NCI-H1436 (cell line): ENCODE measurements around the gene TET3.
A peak's percentile ranks its signal among the peaks of the same experiment; 100 is the strongest.

Source experiments
- DNase-seq: peaks from one replicate; lab custom pipeline; 2025; lab: John Stamatoyannopoulos, UW

Gene TET3

DNA sequence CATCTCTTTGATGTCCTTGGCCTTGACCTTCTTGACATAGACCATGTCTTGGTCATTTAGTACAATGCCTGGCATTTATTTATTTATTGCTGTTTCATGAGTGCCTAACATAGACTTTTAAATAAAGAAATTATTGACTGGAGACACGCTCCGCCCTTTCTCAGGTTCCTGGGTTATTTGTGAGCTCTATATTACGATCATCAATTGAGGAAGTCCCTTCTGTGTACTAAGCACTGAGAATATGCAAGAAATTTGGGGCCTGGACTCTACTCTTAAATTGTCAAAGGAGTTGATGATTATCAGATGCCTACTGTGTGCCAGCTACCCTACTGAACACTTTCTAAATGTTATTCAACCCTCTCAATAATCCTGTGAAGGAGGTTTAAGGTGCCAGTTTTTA lies 19.7 kb upstream of the TET3 start:
- no peak for DNase-seq

DNA sequence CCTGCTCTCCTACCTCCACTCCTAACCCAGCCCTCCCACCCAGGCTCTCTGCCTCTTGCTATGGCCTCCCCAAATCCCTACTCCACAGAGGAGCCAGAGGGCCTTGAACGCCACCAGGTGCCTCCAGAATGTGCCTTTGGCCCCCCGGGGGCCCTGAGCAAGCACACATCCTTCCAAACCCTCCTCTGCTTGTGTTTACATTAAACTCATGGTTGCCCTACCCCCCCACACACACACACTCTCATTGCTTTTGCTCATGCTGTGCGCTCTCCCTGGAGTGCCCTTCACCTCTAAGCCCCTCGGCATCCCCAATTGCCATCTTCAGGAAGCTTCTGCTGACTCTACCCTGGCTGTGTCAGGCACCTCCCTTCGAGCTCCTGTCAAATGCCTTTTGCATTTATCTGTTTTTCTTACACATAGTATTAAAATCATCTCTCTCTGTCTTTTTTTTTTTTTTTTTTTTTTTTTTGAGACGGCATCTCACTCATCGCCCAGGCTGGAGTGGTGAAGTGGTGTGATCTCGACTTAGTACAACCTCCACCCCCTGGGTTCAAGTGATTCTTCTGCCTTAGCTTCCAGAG lies 16.3 kb upstream of the TET3 start:
- DNase-seq: no peak

DNA sequence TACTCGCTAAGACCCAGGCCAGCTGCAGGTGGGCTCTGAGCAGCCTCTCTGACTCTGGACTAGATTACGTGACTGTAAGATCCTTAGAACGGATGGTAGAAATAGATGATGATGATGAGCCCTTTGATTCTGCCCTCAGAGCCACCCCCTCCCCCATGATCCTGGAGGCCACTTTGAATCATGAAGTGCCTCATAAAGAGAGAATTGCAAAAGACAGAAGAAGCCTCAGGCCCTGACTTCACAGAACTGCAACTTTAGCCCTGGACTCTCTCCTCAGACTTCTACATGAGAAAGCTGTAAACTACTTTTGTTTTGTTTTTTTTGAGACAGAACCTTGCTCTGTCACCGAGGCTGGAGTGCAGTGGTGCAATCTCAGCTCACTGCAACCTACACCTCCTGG lies 15.4 kb upstream of the TET3 start:
- DNase-seq: no peak

DNA sequence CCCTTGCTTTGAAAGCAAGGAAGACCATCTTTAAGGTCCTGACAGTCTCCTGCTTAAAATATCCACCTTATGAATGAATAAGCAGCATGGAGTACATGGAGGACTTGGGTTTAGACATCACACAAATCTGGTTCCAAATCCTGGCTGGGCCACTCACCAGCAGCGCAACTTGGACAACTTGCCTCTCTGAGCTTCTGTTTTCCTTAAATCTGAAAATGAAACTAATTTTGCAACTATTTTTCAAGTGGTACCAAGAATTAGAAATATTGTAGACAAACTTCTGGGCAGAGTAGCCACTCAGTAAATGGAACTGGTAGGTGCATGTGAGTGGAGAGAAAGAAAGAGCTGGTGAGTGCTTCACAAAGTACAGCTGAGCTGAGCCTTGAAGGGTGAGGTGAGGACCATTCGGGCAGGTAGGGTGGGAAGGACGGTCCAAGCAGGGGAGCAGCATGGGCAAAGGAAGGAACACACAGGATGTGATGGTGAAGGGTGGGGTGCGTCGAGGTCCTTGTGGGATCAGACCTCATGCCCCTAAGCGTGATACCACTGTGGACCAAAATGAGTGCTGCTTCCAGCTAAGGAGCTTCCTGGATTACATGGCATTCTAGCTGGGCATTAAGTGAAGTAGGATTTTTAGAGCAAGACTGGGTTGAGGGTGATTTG lies 14.4 kb upstream of the TET3 start:
- DNase-seq: no peak

DNA sequence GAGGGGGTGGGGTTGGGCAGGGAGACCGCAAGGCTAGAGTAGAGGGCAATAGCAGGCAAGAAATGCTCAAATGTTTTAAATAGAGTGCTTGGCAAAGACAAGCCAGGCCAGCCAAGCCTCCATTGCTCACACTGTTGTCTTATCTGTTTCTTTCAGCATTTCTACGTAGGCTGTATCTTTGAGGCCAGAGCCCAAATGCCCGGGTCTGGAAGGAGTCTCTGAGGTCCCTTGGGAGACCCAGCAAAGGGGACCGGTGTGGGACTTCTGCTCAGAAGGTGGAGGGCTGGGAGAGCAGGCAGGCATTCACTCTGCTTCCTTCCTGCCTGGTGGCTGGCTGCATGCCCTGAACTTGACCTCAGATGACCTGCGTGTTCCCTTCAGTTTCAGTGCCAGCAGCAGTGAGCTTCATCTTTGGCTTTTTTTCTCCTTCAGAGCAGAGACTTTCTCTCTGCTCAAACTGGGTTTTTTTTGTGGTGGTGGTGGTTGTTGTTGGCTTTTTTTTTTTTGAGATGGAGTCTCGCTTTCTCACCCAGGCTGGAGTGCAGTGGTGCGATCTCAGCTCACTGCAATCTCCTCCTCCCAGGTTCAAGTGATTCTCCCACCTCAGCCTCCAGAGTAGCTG lies 13.7 kb upstream of the TET3 start:
- DNase-seq: peak; percentile 44

DNA sequence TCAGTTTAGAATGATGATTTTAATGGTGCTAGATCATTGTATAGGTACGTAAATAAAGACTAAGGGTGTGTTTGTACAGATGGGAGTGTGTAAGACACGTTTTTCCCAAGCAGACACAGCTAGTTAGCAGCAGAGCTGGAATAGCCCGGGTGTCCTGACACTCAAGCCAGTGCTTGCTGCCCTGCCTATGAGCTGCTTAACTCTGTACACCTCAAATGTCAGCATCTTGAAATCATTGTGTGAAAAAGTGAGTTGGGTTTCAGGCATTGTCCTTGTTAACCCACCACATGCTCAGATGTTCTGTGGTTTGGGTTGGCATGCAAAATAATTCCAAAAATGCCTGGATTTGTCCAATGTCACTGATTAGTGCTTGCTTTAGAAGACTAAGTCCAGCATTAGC lies 13.0 kb upstream of the TET3 start:
- DNase-seq: no peak

DNA sequence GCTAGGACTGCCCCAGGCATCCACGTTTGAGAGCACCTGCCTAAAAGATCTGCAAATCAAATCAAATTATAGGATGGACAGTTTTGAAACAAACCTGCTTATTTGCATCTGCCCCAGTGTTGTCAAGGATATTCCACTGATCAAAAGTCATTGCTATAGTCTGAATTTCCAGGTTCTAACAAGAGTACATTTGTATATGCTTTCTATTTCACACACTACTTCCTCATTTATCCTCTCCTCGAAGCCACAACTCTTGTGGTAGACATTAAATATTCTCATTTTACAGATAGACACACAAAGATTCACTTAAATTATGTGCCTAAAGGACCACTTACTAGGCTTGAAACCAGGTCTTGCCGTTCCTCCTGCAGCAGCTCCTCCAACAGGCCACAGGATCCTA lies 11.9 kb upstream of the TET3 start:
- DNase-seq: no peak

DNA sequence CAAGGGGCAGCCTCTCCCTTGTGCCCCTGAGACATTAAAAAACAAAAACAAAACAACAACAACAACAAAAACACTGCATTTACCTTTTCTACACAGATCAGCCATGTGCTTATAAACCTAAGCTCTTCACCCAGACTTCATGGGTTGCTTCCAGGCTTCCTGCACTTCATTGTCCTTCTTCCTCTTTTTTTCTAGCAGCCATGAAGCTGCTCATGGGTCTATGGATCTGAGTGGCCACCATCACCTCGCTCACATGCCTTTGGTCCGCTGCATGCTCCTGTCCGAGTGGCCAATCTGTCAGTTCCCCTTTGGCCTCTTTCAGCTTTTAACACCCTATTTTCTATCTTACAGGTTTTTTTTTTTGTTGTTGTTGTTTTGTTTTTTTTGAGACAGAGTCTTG lies 9.0 kb upstream of the TET3 start:
- no peak for DNase-seq

DNA sequence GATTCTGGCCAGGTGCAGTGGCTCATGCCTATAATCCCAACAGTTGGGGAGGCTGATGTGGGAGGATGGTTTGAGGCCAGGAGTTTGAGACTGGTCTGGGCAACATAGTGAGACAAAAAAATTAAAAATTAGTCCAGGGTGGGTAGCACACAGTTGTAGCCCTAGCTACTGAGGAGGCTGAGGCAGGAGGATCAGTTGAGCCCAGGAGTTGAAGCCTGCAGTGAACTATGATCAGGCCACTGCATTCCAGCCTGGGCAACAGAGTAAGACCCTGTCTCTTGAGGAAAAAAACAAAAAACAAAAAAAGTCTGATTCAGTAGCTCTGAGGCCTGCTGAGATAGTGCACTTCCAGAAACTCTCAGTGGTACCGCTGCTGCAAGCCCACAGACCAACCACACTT lies 7.9 kb upstream of the TET3 start:
- no peak for DNase-seq

DNA sequence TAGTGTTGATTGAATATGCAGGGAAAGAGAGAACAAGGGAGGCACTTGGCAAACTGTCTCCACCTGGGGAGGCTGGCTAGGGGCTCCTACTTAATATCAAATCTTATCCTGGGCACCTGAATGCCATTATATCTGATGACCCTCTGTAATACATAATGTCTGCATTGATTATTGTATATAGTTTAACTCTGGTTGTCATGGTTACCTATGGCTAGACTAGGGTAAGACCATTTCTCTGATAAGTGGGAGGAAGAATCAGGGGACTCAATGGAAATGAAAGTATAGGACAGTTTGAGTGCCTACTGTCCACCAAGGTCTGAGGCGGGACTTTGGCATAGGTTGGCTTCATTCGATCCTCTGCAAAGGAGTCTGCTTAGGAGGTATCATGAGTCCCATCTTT lies 7.2 kb upstream of the TET3 start:
- DNase-seq: no peak

DNA sequence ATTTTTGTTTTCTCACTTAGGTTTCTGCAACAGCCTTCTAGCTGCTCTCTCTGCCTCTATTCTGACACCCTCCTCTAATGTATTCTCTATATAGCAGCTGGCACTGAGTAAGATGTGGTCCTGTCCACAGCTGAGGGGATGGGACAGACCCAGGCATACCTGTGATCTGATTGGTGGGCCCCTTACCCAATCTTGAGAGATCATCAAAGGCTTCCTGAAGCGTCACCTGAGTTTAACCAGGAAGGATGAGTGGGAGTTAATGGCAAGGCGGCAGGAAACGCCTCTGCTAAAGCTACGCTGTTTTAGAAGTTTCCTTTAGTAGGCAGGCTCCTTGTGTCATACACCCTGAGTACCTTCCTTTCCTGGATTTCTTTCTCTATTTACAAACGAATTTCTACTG lies 5.7 kb upstream of the TET3 start:
- DNase-seq: no peak

DNA sequence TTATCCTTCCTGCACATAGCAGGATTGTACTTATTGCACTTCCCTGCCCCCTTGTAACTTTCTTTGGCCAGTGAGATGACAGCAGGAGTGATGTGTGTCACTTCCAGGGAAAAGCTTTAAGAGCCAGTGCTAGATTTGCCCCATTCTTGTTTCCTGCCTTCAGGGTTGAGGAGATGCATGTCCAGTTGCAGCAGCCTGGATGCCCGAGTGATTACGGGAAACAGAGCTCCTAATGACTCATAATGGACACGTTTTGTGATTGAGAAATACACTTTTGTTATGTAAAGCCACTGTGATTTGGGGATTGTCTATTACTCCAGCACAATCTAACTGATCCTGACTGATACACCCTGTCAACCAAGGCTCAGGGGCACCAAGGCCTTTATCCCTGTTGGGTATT lies 5.0 kb upstream of the TET3 start:
- no peak for DNase-seq

DNA sequence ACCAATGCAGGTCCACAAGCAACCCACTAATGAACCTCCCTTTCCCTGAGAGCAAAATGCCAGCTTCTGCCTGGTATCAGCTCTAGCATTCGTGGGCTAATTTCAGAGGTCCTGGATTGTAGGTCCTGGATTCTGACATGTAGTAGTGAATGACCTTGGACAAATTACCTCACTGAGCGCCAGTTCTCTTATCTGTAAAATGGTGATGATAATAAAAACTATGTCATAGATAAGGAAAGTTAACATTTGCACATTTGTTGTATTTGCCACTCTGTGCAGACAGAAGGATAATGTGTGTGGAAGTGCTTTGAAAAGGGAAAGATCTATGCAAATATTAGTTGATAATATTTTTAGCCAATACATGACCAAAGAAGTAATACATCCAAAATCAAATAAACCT lies 4.1 kb upstream of the TET3 start:
- DNase-seq: no peak

DNA sequence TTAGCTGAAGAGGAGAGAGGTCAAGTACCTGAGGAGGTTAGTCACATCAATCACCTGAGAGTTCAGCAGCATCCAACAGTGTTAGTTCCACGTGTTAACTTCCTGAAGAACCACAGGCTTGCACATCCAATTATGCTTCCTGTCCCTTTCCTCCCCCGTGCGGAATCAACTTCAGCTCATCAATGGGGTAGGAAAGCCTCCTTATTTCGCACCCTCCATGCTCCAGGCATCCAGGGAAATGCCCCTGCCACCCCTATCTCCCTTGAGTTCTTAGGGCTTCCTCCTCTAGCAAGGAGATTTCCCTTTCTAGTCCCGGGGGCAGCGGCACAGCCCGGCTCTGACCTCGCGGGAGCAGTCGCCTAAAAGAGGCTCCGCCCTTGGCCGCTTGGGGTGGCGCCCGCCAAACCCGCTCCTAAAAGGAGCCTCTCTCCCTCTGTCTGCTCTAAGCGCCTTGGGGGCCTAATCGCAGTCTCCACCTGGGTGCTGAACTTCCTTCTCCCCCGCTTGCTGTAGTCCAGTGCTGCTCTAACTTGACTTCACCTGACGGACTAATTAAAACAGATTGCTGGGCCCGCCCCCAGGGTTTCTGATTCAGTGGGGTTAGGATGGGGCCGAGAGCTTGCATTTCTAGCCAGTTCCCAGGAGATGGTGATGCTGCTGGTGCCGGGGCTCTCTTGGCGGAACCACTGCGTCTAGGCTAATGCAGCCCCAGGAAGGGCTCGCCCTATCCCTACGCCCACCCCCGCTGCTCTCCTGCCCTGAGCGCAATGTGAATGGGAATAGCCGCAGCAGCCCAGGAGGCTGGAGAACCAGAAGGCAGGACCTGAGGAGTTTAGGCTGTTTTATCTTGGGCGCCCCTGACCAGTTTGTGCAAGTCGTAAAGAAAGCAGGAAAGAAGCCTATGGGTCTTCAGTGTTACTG lies 3.4 kb upstream of the TET3 start:
- DNase-seq: peak; percentile 23

DNA sequence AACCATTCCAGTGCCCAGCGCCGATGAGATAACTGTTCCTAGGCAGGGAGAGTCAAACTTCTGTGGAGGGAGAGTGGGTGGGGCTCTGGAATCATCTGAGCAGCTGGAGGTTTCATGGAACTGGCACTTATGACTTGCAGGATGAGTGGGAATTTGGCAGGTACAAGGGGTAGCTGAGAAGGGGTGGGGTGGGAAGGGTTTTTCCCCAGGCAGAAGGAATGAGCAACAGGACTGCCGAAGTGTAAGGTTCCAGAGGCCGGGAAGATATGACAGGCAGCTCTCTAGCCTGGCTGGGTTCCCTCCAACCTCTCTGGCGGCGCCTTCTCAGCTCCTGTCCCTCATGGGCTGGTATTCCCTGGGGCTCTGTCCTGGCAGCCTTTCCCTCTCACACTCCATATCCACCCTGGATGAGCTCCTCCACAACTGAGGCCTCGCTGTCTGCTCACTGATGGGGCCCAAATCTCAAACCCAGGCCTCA lies 2.5 kb upstream of the TET3 start:
- no peak for DNase-seq

DNA sequence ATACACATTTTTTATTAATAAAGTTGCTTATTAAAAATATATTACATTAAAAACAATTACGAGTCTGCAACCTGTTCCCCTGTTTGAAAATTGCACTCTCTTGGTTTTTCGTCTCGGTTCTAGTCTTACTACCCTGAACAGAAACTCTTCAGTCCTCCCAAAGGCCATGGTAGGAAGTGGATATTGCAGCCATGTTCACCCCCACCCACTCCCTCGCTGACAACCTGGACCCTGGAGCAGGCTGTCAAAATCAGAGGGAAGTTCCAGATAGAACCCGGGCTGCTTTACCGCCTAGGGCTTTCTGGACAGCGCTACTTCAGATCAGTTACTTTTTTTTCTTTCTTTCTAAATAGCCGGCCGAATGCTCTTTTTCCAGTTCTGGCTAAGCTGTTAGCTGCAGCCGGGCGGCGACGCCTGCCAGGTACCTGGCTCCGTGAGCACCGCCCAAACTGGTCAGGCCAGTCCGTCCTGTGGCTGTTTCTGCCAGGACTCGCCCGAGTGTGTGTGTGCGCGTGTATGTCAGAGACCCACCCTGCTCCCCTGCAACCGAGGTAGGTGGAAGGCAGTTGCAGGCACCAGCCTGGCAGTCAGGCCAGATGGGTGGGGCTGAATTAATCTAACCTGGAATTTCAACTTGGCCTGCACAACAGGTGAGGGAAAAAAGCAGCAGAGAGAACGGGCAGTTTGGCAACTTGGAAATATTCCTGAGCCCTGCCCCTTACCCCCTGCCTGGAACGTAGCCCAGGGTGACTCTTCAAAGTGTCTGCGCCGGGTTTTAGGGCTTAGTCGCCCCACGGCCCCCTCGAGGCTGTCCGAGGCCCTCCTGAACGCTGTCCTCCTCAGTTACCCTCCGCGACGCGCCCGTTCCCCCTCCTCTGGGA lies 1.1 kb upstream of the TET3 start:
- no peak for DNase-seq

DNA sequence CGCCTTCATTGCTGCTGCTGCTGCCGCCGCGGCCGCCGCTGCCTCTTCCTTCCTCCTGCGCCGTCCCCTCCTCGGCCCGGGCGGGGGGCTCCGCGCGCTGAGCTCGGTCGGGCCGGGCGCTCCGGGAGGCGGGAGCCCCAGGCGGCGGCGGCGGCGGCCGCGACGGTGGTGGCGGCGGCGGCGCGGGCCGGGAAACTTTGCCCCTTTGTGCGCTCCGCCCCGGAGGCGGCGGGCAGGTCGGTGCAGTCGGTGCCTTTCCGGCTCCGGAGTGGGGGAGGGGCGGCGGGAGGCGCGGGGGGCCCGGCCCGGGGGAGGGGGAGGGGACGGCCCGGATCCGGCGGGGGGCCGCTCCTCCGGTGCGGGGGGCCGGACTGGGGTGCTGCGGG lies 205 bp downstream of the TET3 start:
- no peak for DNase-seq

DNA sequence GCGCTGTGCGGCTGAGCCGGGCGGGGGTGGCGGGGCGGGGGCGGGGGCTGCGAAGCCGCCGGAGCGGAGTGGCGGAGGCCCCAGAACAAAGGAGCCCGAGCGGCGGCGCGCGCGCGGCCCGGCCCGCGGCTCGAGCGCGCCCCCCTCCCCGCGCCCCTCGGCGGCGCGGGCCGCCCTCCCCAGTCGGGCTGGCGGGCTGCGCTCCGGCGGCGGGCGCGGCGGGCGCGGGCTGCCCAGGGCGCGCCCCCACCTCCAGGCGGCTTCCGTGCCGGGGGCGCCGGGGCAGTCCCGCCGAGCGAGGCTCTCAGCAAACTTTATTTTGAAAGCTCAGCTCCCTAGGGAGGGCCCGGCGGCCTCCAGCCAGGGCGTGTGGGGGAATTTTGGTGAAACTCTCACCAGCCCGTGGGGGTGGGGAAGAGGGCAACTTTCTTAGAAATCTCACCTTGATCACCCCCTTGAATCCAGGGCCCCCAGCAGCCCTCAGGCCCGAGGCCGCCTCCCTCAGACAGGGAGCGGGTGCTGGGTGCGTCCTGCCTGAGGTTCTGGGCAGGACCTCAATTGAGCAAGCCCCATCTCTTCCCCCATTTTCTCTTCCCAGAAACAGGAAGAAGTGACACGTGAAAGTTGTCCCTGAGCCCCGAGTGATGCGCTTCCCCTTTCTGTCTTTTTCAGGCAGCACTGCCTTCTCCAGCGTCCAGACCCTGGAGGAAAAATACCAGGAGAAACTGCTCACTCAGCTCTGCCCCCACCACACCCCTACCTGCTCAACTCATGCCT lies 786 bp downstream of the TET3 start:
- DNase-seq: peak; percentile 40

DNA sequence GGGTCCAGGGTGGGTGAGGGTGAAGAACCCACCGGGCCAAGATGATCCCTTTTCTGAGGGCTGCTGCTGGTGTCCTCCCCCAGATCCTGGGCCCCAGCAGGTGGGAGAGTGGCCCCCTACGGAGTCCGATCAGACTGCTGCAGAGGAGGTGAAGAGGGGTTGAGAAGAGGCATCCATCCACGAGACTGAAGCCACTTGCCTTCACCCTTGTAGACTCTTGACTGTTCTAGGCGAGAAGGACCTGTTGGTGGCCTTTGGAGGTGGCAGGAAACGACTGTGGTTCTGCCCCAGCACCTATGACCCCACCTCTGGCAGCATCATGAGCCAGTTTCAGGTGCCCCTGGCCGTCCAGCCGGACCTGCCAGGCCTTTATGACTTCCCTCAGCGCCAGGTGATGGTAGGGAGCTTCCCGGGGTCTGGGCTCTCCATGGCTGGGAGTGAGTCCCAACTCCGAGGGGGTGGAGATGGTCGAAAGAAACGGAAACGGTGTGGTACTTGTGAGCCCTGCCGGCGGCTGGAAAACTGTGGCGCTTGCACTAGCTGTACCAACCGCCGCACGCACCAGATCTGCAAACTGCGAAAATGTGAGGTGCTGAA lies 1.5 kb downstream of the TET3 start:
- no peak for DNase-seq

DNA sequence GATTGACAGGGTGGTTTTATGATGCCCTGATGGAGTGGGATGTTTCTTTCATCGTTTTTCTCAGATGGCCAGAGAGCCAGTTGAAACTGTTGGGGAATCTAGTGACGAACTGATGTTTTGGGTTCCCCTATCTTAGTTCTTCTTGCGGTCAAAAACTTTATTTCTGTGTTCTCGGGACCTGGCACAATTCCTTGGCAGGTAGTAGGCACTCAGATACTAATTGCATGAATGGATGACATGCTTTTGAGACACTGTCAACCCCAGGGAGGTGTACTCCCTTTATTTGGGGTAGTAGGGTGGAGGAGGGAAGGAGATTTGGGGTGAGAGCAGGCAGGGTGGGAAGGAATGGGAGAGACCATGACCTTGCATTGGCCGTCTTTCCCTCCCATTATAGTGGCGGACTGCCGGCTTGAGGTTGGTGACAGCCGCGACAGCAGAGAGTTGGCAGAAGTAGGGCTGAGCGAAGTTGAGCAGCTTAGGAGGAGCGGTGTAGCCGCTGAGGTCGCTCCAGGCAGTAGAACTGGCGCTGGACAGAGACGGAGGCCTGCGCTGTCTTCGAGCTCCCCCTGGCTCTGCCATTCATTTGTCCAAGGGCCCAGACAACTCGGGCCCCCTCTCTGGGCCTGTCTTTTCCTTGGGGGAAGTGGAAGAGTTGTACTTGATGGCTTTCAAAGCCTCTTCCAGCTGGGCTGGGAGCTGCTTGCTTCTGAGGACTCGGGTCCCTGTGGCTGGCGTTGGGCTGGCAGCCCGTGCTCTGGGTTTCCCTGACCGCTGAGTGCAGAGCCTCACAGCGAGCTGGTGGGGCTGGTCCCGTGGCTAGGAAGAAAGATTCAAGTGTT lies 2.6 kb downstream of the TET3 start:
- no peak for DNase-seq
